Breast epithelium (tissue), 3 donors: Measurements from ENCODE around the gene CCDC134.

Experiments
- CTCF ChIP-seq, 3 donors: fragments of 450-650 bp; IDR thresholded peaks; one replicate each; pipeline ENCODE4 v1.5.1; 2016 to 2017; ENCODE audit warnings: antibody characterized with exemption in 3 of 3, mild to moderate bottlenecking in 3 of 3, moderate library complexity in 3 of 3
- POLR2A ChIP-seq: fragments of 450-650 bp; IDR thresholded peaks from one replicate; pipeline ENCODE4 v1.6.1; 2016; ENCODE audit warnings: antibody characterized with exemption, mild to moderate bottlenecking, moderate library complexity
- POLR2AphosphoS5 ChIP-seq, 3 donors: sonication (generic); formaldehyde crosslinking; IDR thresholded peaks; one replicate each; pipeline ENCODE4 v1.6.1; 2017; ENCODE audit warnings: antibody characterized with exemption in 3 of 3

DNA sequence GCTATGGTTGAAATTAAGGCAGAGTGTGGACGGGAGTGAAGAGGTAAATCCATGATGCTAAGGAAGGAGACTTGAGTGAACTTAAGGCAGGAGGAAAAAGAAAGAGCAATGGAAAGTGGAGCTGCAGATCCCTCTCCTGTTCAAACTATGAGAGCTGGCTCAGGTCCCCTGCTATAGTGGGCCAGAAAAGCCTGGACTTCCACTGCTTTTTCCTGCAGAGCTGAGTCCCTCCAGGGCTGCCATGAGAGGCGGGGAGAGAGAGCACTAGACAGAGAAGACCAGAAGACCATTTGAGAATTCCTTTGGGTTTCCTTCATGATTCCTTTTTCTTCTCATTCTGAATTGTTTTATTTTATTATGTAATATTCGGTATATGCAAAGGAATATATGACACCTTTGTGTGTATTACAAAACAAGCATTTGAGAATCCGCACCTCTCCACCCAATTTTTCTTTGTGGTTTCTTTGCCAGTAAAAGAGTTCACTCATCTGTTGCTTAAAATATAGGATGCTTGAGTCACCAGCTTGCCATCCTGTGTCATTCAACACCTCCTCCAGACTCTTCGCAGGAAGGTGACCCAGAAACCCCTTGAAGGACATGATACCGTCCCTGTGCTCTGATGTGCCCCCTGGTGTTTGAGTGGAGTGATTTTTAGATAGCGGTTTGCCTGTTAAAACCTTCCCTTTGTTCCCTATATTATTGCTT, 56.8 kb downstream of the CCDC134 start:
- TF ChIP-seq POLR2AphosphoS5 (IDR thresholded peaks at IDR 0.05) (no peak), POLR2A (no peak), CTCF (IDR thresholded peaks at IDR 0.05) (peak in 1 of 3 donors; percentile 26)
